ENCODE results near the gene SCMH1.

Gene SCMH1

DNA sequence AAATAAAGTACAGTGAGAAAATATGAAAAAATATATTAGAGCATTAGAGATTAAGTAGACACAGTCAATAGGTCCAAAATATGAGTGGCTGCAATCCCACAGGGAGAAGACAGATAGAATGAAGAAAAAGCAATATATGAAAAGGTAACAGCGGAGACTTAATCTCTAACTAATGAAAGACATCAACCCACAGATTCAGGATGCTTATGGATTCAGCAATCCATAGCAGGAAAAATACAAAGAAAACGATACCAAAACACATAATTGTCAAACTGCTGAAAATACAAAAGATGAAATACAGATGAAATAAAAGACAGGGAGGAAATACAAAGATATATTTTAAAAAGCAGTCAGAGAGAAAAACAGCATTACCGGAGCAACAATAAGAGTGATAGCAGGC, 163.9 kb downstream of the SCMH1 start:
- FAIRE-seq: no peak

DNA sequence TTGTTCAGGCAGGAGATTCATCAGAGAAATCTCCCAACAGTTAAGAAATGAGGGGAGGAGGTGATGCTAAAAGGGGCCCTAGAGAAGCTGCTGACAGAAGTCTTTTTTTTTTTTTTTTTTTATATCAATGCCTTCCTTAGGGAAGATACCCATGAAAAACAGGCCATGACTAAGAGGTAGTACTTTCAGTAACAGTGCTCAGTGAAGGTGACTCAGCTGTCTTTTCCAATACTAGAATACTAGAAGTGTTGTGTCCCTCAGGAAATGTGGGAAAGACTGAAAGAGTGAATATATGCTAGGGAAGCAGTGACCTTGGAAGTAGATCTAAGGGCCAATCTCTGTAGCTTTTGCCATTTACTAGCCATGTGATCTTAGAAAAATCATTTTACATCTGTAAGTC, 168.1 kb downstream of the SCMH1 start:
- no peak for FAIRE-seq

DNA sequence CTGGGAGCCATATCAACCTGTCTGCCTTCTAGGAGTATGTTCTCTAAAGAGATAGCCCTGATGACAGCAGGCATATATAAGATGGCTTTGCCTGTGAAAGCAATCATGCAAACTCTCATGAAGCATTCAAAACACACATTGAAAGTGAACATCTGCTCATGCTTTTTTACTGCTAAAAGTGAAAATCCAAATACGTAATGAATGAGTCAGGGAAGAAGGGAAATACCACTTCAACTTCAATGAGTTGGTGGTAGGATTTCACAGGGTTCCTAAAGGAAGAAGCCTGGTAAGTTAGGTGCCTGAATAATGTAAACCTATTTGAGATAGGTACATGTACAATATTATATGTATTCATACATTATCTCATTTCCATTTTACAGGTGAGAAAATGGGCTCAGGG, 170.1 kb downstream of the SCMH1 start:
- no peak for FAIRE-seq

DNA sequence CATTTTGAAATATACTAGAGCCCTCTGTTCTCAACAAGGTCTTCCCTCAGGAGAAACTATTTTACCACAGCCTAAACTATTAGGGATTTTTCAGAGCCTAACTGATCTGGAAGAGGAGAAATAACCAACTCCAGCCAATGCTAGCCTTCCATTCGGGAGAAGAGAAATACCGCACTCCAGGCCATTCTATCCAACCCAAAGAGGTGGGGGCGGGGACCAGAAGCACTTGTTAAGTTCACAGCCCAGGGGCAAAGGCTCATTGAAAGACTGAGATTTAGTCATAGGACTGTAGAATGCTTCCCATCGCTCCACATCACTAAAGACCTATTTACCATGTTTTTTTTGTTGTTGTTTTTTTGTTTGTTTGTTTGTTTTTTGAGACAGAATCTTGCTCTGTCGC, 185.2 kb downstream of the SCMH1 start:
- FAIRE-seq: no peak

DNA sequence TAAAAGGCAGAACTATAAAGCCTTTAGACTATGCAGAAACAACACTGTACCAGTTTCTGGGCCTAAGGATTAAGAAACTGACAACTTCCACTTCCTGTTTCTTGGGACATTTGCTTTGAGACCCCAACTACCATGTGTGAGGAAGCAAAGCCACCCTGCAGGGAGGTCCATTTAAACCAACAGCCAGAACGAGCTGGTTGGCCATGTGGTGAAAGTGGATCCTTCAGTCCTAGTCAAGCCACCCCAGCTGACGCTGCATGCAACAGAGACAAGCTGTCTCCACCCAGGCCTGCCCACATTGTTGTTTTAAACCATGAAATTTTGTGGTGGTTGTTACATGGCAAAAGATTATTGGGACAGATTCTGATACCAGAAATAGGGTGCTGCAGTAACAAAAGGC, 188.8 kb downstream of the SCMH1 start:
- no peak for FAIRE-seq

DNA sequence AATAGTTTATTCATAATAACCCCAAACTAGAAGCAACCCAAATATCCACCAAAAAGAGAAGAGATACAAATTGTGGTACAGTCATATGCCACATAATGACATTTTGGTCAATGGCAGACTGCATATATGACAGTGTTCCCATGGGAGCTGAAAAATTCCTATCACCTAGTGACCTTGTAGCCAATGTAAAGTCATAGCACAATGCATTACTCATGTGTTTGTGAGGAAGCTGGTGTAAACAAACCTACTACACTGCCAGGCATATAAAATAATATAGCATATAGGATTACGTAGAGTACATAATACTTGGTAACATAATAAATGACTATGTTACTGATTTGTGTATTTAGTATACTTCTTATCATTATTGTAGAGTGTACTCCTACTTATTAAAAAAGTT, 191.1 kb downstream of the SCMH1 start:
- no peak for FAIRE-seq

DNA sequence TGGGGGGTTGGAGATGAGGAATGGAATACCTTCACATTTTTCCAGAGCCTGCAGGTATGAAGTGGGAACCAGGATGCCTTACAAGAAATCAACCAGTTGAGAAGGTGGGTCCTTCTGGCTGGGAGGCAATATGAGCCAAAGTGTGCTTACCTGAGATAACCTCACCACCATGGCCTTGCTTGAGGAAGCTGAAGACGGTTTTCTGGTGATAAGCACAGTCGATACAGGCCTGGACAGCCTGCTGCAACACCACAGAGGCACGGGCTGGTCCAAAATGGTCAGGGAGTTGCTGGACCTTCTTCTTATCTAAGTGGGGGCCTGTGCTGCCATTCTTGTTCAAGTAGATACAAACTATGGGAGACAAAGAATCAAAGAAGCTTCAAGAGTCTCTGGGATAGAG, 193.6 kb downstream of the SCMH1 start:
- no peak for FAIRE-seq

DNA sequence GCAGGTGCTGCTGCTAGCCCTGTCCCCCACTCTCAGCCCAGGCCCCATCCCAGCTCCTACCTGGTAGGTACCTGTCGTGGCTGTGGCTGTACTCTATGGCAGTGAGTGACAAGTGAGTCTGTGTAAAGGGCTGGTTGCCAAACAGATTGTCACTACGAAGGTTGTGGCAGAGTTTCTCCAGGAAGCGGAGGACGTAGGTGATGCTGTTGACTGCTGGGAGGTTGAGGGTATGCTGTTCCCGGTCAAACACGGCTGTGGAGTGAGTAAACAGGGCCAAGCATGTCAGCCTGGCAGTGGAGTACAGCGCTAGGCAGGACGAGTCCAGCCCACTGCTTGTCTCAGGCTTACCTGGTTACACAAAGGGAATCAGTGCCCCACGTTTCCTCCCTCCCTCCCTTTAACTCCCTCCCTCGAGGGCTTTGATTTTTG, 195.7 kb downstream of the SCMH1 start:
- FAIRE-seq: no peak

DNA sequence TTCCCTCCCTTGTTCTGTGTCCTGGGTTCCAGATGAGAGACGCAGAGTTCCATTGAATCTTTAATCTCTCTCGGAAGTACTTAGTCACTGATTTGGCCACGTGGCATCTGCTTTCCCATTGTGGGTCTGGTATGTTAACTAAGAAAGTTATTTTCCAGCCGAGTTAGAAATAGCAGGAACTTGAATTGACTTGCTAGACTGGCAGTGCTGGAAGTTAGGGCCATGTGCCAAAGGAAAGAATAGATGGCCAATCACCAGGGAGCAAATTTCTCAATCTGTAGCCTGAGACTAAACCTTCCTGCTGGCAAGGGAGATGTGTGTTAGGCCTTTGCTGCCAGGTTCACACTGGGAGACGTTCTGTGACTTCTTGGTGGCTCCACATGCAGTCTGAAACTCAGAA, 196.4 kb downstream of the SCMH1 start:
- no peak for FAIRE-seq

DNA sequence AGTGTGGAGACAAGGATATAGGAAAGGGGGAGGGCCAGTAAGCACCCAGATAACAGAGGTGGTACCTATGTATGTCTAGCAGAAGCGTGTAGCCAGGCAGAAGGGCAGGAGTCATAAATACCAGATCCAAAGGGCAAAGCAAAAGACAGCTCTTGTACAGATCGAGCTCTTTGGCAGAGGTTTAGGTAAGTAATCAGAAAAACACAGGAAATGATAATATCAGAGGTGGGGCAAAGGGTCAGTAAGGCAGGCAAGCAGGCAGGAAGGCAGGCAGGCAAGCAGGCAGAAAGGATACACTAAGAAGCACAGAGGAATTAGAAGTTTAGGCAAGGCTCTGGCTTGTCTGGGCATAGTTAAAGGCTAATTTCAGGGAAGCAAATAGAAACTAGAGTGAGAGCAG, 197.9 kb downstream of the SCMH1 start:
- FAIRE-seq: no peak

DNA sequence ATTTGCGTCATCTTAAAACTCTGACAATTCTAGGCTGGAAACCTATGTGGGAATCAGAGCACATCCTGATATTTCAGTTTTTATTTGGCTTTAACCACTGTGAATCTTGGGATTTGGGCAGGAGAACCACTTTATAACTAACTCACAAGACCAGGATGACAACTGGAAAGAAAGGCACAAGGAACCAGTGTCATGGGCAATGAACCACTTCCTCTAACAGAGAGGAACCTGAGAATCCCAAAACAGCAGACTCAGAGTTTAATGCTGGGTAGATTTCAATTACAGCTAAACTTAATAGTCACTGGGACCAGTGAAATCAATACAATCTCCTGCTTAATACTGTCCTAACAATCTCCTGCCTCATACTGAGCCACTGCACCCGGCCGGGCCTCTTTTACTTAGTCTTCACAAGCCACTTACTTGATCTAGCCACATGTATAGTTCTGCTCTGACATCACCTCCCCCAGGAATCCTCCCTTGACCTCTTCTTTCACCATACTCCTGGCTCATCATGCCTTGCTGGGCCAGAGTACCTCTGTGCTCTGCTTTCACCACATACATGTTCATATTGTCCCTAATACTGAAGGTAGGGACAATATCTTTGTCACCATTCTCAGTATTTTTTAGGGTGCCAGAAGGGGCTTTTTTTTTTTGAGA, 200.4 kb downstream of the SCMH1 start:
- FAIRE-seq: no peak

DNA sequence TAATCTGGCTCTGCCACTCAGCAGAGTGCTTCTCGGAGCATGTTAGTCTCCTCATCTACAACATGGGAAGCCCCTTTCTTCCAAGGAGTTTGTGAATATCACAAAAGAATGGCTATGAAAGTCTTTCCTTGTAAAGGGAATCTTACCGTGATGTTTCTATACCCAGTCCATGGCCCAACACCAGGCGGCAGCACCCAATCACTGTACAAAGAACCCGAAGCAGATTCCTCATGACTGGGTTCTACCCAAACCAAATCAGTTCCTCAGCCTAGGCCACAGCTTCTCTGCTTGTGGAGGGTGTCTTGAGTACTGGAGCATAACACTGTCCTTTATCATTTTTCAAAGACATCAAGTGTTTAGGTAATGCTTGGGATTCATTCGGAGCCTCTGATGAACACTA, 204.0 kb downstream of the SCMH1 start:
- FAIRE-seq: no peak

DNA sequence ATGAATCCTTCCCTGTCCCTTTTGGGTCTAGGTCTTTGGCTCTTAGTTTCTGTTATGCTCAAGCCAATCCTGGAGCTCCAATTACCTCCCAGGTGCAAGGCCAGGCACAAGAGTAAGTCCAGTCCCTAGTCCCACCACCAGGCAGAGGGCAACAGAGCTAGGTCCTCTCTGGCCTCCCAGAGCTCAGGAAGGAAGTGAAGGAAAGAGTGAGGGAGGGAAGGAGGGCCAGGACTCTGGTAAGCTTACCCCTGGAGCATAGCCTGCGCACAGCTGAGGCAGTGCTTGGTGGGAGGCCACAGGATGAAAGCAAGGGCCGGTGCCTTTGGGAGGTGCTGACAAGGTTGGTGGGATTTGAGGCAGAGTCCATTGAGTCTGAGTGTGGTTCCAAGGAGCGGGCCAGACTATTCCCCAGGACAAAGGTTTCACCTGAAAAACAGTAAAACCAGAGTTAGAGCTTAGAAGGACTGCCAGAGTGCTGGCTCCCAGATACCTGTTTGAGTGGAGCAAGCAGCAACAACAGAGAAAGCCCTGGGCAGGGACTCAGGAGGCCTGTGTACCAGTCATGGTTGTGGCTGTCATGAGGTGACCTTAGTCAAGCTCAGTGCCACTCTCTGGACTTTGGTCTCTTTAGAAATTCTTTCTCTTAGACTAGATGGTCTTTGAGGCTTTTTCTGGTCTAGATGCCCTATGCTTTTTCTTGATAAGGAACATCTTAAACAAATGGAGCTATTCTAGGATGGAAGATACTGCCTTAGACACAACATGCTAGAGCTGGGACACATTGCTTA, 204.8 kb downstream of the SCMH1 start:
- FAIRE-seq: no peak

DNA sequence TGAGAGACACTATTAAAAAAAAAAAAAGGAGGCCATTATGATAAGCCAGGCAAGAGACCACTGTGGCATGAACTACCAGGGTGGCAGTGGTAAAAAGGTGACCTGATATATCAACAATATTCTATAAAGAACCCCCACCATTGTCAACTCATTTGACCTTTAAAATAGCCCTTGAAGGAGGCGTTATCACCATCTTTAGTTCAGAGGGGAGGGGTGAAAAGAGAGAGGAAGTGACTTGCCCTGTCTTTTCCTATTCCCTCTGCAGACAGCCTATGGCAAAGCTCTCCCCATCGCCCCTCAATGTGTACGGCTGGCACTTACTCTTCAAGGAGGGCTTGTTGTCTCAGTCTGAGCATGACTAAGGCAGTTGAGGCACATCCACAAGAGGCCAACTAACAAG, 208.8 kb downstream of the SCMH1 start:
- no peak for FAIRE-seq

DNA sequence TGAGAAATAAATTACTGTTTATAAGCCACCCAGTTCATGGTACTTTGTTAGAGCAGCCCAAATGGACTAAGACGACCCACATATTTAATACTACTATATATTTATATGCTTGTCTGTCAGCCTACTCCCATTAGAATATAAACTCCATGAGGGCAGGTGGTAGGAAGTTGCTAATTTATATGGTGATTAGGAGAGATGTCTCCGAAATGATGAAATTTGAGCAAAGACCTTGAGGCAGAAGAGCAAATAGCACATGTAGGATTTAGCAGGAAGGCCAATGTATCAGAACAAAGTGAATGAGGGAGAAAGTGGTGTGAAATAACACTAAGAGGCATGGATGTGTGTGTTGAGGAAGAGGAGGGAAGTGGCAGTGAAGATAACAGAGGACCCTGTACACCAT, 210.0 kb downstream of the SCMH1 start:
- no peak for FAIRE-seq

DNA sequence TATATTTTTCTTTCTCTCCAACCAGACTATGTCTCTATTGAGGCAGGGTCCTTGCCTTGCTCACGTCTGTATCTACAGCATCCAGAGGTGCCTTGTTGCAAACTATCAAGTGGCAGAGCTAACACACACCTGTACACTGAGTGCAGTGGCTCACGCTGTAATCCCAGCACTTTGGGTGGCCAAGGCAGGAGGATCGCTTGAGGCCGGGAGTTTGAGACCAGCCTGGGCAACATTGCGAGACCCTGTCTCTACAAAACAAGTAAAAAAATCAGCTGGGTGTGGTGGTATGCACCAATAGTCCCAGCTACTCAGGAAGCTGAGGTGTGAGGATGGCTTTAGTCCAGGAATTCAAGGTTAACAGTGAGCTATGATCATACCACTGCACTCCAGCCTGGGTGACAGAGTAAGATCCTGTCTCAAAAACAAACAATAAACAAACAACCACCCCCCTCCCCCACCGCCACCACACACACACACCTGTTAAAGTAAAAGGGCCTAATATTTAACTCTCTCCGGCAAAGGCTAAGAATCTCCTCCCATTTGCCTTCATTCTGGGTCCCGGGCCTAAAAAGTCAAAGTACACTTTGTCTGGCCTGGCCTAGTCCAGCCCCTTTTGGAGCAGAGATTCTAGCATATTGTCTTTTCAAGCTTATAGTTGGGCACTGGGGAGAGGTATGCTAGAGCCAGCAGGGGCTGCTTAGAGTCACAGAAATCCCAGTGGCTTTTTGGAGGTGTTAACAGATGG, 211.1 kb downstream of the SCMH1 start:
- no peak for FAIRE-seq

DNA sequence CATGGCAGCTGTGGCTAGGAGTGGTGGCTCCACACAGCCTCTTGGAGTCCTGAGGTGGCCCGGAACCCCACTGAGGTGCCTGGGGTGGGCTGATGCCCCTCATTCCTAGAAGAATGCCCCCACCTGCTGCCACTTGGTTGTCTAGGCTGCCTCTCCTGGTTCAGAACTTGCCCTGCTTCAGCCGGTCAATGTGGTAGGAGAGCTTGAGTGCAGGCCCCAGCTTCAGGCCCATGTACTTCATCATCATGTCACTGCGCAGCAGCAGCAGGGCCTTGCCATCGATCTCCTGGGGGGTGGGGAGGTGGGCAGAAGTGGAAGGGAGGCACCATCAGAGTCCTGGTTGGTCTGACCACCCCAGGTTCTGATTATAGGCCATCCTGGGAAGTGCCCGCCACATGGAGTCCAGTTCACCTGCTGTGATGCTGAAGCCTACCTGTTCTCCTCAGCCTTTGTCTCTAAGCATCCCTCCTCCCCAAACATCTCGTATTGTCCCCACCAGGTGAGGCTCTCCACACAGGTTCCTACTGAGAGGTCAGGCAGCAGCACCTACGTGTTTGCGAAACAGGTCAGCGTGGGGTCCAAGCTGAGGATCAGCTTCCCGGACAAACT, 214.0 kb downstream of the SCMH1 start:
- no peak for FAIRE-seq

DNA sequence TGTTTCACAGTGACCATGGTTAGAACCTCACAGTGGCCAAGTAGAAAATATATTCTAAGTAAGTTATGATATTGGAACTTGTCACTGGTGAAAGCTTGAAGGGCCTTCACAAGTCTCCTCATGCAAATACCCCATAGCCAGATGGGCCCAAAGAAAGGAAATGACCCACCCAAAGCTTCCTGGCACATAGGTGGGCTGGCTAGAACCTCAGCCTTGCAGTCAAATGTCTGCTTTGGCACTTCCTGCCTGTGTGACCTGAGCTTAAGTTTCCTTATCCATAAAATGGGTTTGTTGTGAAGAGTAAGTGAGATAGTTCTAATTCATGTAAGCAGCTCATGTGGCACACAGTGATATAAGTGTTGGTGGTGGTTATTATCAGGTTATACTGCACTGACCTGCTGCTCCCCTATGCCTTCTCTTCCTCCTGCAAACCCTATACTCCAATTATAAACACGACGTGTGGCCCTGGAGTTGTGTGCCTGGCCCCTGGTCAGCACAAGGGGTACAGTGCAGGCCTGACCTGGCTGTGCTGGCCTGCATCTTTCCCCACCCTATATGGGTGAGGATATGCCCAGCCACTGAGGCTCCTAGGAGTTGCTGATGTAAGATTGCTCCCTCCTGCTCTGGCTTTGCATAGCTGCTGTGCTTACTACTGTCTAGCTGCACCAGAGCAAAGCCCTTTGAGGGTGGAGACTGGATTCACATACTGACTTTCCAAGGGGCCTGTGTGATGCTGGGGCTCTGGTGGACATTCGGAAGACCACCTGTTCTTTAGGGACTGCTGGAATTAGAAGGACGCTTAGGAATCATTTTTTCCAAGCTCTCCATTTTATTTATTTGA, 215.9 kb downstream of the SCMH1 start:
- FAIRE-seq: no peak

DNA sequence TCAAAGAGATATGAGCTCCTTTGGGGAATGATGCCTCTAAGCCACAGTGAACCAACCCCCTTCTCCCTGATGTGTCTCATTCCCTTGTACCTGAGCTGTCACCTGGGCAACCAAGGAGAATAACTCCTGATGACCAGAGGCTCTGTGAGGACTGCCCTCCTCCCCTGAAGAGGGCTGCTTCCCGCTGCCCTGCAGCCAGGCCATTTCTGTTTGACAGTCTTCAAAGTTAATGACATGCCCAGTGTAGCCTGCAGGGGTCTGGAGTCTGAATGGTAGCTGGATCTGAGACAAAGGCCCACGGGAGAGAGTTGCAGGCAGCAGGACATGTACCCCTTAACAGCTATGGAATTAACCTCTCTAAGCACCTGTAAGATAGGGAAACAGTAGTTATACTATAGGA, 217.2 kb downstream of the SCMH1 start:
- FAIRE-seq: no peak

DNA sequence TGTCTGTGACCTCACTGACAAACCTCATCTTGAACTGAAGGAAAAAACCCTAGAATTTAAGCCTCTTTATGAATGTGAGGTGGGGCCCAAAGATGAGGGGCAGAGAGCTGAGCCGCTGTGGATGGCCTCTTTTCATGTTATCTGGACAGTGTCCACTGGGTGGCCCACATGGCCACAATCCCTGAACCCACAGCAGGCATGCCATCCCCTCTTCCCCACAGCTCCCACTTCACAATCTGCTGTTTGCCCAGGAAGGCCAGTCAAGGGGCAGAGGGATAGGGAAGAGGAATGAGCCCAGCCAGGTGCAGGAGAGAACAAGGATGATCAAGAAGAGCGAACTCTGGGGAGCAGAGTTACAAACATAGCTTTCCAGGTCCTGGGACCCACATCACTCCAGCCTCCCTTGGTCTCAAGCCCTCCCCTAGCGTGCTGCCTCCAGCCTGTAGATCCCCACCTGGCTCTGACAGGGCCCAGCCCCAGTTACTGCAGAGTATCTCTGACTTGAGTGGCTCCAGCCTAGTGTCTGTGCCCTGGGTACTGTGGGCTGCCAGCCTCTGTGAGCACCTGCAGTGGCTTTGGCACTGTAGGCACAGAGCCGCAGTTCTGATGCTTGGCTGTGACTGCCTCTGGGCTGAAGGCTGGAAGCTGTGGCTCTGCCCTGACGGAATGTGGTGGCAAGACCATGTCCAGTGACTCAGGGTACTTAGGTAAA, 218.7 kb downstream of the SCMH1 start:
- FAIRE-seq: no peak

DNA sequence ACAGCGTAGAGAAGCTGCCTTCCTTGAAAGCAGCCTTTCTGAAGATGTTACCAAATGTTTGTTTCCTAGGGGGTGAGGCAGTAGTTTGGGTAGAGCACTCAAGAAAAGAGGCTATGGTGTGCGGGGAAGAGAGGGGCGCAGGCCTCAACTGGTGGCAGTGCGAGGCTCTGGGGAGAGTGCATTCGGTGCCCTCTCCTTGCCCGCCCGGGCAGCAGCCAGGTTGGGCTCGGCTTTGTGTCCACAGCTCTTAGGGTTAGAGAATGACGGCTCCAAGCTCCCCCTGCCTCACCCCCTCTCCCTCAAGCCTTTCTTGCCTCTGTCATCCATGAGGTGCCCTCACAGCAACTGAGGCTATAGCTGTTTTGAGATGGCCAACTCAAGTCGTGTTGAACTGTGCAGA, 219.7 kb downstream of the SCMH1 start:
- no peak for FAIRE-seq

All from islet of Langerhans (tissue), 1 donor.